HG03135 (cell line): ENCODE results near the gene GLRA3.
A peak's percentile ranks its signal among the peaks of the same experiment; 100 is the strongest.
"Not testable (repeated sequence)": the region's sequence is repeated elsewhere in the genome, so short reads cannot be mapped to it uniquely, and the experiment has no call there.

Experiments used
- ATAC-seq: cut with Tn5 transposase; IDR thresholded peaks from one replicate; pipeline ENCODE4 v1.9.1; 2021; ENCODE audit warnings: mild to moderate bottlenecking, moderate library complexity; ENCODE audit not compliant: unreplicated experiment

Gene GLRA3

GRCh38 chr4:174716986-174717770 is 111.9 kb downstream of the GLRA3 start:
- no peak for ATAC-seq

- no peak for ATAC-seq
These were observed 114.4 kb downstream of the GLRA3 start for GRCh38 chr4:174714393-174715211.

DNA sequence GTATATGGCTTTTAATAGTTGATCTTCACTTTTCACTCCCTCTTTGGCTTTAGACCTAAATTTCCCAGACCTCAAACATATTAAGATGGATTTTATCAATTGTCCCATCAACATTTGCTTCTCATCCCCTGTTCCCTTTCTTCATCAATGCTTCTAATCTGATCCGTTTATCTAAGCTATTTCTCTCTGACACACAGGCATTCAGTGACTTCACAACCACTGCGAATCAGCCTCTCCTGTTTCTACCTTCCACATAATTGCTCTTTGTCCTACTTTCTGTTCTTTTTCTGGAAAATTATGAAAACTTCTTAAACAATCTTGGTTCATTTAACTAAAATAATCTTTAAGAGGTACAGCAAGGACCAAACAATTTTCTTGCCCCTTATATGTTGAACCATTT is 115.2 kb downstream of the GLRA3 start:
- no peak for ATAC-seq

DNA sequence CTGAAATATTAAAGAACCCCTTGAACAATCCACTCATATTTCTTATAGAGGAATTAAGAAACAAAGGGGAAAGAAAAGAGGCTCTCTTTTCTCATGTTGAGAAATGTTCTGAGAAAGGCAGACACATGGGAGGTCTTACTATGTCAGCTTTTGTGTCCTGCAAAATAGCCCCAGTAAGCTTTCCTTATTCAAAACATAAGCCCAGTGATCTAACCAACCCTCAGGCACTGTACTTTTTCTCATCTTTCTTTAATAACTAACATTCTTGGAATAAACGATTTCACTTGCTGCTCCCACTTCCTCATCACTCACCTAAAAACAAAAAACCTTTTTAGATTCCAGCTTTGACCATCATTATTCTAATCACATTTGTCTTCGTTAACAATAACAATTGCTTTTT is 115.9 kb downstream of the GLRA3 start:
- no peak for ATAC-seq

DNA sequence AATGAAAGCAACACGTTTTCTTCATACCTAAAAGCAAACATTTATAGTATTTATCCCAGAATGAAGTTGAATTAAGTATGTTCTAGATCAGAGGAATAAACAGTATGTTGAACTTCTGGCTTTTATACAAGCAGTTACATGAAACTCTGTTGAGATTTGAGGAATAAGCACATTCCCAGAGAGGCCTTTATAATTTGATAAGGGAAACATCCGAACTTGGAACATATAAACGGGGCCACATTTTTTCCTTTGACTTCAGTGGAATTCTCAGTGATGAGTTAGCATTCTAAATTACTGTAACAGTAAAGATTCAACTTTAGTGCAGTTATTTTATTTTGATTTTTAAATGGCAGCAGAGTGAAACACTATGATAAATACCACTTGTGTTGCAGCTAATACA is 119.5 kb downstream of the GLRA3 start:
- no peak for ATAC-seq

- no peak for ATAC-seq
These were observed 120.7 kb downstream of the GLRA3 start for GRCh38 chr4:174708381-174708780.

GRCh38 chr4:174707902-174708301 is 121.1 kb downstream of the GLRA3 start:
- ATAC-seq: no peak

- peak; percentile 97 for ATAC-seq
These were observed 121.9 kb downstream of the GLRA3 start for GRCh38 chr4:174707051-174707676.

DNA sequence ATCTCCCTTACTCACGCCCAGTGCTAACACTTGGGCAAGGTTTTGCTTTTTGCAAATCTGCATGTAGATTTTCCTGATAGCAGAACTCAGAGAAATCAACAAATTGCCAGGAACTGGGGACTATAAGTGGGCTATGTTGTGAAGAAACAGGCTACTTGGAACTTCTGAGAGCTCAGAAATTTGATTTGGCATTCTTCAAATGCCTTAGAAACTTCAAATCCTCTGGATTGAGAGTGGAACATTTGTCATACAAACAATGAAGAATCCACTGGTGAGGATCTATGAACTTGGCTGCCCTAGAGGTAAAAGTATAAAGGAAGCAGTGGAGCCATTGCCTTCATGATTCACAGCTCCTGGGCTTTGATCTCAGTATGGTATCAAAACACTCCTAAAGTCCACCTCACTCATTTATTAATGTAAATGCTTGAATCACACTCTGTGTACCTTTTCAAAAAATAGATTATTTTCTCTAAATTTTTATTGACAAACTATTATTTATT is 126.0 kb downstream of the GLRA3 start:
- ATAC-seq: no peak

GRCh38 chr4:174699654-174700053 is 129.4 kb downstream of the GLRA3 start:
- no peak for ATAC-seq

DNA sequence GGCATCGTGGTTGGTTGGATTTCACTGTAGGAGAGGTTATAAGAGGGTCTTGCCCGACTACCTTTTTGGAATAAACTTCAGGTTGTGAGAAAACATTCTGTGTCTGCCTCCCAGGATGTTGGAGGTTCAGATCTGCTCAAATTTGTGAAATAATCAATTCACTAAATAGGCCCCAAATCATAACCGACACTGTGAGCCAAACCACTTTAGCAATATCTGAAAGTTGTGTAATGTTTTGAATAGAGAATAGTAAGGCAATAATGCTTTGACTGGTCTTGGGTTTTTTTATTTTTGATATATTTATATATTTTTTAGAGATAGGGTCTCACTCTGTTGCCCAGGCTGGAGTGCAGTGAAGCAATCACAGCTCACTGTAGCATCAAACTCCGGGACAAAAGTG is 131.2 kb downstream of the GLRA3 start:
- ATAC-seq: no peak

DNA sequence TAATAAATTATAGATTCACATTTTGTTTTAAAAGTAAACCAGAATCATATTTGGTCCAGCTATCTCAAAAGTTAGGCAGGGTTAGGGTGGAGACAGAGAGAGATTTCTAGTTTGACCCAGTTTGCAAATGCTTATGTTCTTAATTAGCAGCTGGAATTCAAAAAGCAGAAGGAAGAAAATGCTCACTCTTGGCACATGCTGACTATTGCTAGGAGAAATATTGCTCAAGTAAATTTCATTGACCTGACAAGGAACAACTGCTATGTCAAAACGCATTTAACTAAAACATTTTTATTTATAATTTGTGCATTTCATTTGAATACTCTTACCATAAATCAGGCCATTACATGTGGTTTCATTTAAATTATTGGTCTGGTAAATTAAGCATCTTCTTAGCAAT is 131.8 kb downstream of the GLRA3 start:
- ATAC-seq: no peak

GRCh38 chr4:174696657-174697056 is 132.4 kb downstream of the GLRA3 start:
- ATAC-seq: no peak

DNA sequence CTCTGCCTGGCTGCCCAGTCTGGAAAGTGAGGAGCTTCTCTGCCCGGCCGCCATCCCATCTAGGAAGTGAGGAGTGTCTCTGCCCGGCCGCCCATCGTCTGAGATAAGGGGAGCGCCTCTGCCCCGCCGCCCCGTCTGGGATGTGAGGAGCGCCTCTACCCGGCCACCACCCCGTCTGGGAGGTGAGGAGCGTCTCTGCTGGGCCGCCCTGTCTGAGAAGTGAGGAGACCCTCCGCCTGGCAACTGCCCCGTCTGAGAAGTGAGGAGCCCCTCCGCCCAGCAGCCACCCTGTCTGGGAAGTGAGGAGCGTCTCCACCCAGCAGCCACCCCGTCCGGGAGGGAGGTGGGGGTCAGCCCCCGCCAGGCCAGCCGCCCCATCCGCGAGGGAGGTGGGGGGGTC is 137.2 kb downstream of the GLRA3 start:
- not testable (repeated sequence) for ATAC-seq

GRCh38 chr4:174690665-174691064 is 138.4 kb downstream of the GLRA3 start:
- ATAC-seq: no peak

- no peak for ATAC-seq
These were observed 139.4 kb downstream of the GLRA3 start for GRCh38 chr4:174689618-174690017.

DNA sequence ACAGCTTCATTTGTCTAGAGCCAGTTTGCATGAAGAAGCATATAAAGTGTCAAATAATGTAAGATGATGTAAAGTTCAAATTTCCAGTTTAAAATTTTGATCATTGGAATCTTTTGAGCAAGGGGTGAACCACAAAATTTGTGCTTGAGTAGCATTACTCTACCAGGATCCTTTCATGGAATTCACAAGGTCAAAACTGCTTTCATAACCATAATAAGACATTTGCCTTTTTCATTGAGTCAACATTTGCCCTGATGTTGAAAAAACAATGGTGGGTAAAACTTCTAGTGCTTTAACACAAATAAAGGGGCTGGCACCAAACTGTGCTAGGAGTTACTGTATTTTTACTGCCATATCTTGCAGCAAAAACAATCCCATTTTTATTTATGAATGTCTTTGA is 142.2 kb downstream of the GLRA3 start:
- ATAC-seq: no peak

DNA sequence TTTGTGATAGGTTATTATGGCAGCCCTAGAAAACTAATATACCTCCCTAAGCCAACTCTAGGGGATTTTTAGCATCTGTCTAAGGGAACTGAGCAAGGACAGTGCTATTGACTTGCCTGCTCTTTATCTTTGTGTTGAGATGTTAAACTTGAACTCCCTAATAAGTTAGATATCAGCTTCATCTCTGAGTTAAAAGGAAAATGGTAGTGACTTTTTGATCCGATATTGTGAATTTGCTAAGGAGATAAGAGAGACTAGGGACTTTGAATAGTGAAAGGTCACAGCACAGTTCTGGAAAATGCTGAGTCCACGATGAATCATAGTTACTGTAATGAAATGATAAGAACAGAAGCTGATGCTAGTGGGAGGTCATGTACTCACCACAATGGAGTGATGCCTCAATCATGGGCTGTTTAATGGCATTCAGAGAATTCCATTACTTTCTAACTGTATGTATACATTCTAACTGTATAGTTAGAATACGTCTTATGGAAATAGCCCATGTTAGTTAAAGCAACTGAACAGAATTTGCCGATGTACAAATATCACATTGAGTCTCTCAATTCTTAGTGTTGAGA is 147.2 kb downstream of the GLRA3 start:
- no peak for ATAC-seq

DNA sequence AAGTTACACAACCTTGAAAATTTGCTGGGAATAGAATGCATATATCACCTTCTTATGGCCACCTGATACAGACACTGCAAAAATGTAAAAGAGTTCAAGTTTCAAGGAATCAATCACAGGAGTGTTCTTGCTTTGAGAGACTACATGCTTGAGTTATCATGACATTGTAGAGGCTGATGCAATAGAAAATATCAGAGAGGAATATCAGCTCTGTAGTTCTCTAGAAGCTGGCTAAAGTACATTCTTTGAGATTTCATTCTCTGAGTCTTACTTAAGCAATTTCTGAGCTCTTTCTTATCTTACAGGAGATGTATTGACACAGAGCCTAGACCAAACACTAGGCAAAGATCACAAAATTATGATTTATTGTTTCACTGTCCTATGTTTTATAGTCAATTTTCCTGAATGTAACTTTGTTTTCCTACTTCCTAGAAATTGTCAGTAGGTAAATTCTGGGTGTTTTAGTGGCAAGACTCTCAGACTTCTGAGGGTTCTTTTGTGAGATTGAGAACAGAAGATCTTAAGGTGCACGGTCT is 154.7 kb downstream of the GLRA3 start:
- no peak for ATAC-seq

DNA sequence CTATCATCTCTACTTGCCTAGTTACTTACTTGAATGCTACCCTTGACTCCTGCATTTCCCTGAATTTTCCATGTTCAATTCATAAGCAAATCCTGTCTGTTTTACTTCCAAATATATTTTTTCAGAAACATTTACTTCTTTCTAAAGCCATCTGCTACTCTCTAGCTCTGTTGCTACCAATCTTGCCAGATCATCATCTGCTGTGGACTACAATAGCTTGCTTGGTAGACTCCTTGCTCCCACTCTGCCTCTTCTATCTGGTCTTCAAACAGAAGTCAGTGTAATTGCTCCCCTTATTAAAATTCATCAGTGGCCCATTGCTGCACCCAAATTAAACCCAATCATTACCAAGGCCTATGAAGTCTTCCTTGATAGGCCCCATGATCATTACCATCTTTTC is 155.2 kb downstream of the GLRA3 start:
- no peak for ATAC-seq

DNA sequence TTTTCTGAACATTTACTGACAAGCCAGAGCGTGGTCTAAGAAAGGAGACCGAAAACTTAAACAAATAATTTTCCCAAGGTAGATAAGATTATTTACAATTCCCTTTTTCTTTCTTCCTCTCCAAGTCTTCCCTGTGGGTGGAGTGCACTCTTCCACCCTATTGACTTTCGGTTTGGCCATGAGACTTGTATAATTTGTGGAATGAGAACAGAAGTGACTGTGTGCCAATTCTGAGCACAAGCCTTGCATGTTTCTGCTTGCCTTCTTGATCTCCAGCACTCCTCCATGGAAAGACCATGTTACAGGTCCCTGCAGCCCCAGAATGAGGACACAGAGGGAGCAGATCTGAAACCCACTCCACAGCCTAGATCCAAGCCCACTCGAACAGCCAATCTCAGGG is 156.8 kb downstream of the GLRA3 start:
- no peak for ATAC-seq
